Astrocyte of the spinal cord (primary cell): ENCODE measurements around the gene CKM.

Experiments
- DNase-seq: peaks from one replicate; pipeline ENCODE4 v3.0.0; 2011; ENCODE audit warnings: low read depth, low spot score
- H3K4me3 ChIP-seq: 2 replicates; pipeline ENCODE4 v1.5.1; 2011; ENCODE audit warnings: low read depth, mild to moderate bottlenecking, low read length, moderate library complexity
- CTCF ChIP-seq: IDR thresholded peaks from 2 replicates; pipeline ENCODE4 v1.5.1; 2012; ENCODE audit warnings: low read depth, mild to moderate bottlenecking, low read length, inconsistent platforms
- in situ Hi-C: cut with HindIII; loops from 2 replicates; pipeline ENCODE4 v1.10.0; 2017; ENCODE audit warnings: low sequenced_read_pairs

Gene CKM

GRCh38 chr19:45303269-45304060, 19.2 kb downstream of the CKM start:
- in situ Hi-C loops, result no loop called here
- DNase-seq, result no peak

GRCh38 chr19:45302416-45302815, 20.3 kb downstream of the CKM start:
- in situ Hi-C loops, result no loop called here
- H3K4me3 ChIP-seq, result no peak overlapping the region
- no peak for TF ChIP-seq CTCF
- no peak for DNase-seq

More at GRCh38 chr19:45303269-45304060, 19.2 kb downstream of the CKM start:
- no peak overlapping the region for H3K4me3 ChIP-seq
- no peak for TF ChIP-seq CTCF

- TF ChIP-seq CTCF, result no peak
- in situ Hi-C loops, result no loop called here
- DNase-seq, result no peak
- H3K4me3 ChIP-seq, result no peak overlapping the region
Measured at GRCh38 chr19:45299719-45300118, 23.0 kb downstream of the CKM start.

GRCh38 chr19:45298264-45298663, 24.4 kb downstream of the CKM start:
- no peak overlapping the region for H3K4me3 ChIP-seq
- TF ChIP-seq CTCF, result no peak
- in situ Hi-C loops, result no loop called here
- no peak for DNase-seq

GRCh38 chr19:45297674-45298073, 25.0 kb downstream of the CKM start:
- in situ Hi-C loops, result no loop called here
- no peak for TF ChIP-seq CTCF
- no peak for DNase-seq
- no peak overlapping the region for H3K4me3 ChIP-seq

- DNase-seq, result no peak
- in situ Hi-C loops, result no loop called here
- no peak for TF ChIP-seq CTCF
- H3K4me3 ChIP-seq, result no peak overlapping the region
Measured at GRCh38 chr19:45296355-45296754, 26.3 kb downstream of the CKM start.
